GM18868 (cell line): Measurements from ENCODE around the gene PRR19.

ENCODE experiments used
- ATAC-seq: cut with Tn5 transposase; IDR thresholded peaks from one replicate; pipeline ENCODE4 v1.9.1; 2021; ENCODE audit warnings: mild to moderate bottlenecking, moderate library complexity; ENCODE audit not compliant: unreplicated experiment

Gene PRR19

DNA sequence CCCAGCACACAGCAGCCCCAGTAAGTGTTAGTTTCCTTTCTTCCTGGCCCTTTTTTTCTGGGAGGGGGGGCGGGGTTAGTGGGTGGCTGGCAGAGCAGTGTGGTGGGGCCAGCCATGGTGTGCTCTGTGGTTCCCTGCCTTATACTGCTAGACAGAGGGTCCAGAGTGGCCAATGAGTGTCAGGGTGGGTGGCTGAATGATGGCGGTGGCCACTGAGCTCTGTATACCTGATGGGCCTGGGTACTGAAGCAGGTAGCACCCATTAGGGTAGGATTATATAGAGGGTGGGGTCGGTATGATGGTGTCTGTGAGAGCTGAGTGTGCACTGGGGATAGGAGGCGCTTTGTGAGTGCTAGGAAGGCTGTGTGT is 19.1 kb upstream of the PRR19 start:
- ATAC-seq, result no peak

- ATAC-seq, result peak; percentile 45
Measured at GRCh38 chr19:42283188-42284065, 18.5 kb upstream of the PRR19 start.

- ATAC-seq, result peak; percentile 28
Measured at GRCh38 chr19:42284066-42284501, 17.8 kb upstream of the PRR19 start.

GRCh38 chr19:42284591-42285341 is 17.2 kb upstream of the PRR19 start:
- no peak for ATAC-seq

DNA sequence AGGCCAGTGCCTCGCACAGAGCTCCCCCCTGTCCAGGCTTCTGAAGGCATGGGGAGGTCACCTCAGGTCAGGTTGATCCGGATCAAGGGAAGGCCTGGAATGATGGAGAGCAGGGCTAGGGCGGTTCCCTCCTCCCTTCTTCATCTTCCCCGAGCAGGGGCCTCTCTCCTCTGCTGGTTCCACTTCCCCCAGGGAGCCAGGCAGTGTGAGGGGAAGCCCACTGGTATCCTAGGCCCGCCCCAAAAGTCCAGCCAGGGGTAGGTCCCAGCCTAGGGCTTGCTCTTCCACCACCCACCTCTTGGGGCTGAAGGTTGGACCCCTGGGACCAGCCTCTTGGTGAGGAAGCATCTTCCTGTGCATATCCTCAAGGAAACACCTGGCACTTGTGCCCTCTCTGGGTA is 16.4 kb upstream of the PRR19 start:
- no peak for ATAC-seq

DNA sequence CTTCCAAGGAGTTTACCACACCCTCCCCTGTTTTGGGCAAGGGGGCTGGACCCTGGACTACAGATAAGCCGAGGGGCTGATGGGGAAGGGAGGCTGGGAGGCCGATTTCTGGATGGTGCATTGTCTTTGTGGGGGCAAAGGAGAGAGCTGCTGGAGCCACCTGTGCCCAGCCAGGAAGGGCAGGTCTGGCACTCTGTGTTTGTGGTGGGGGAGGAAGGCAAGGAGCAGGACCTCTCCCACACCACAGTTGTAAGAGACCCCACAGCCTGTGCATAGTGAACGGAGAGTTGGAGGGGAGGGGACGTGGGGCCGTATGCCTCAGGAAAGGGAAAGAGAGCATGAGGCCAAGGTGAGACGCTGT is 16.0 kb upstream of the PRR19 start:
- no peak for ATAC-seq

GRCh38 chr19:42286349-42287016 is 15.4 kb upstream of the PRR19 start:
- no peak for ATAC-seq

GRCh38 chr19:42287017-42287826 is 14.7 kb upstream of the PRR19 start:
- ATAC-seq, result no peak

DNA sequence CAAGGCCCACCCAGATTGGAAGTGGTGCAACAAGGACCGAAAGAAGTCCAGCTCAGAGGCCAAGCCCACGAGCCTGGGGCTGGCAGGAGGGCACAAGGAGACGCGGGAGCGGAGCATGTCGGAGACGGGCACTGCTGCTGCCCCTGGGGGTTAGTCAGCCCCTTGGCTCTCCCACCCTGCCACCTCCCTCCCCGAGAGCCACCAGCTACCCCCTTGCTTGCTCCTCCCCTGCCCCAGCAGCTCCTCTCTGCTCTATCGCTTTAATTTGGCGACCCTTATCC is 14.2 kb upstream of the PRR19 start:
- no peak for ATAC-seq

DNA sequence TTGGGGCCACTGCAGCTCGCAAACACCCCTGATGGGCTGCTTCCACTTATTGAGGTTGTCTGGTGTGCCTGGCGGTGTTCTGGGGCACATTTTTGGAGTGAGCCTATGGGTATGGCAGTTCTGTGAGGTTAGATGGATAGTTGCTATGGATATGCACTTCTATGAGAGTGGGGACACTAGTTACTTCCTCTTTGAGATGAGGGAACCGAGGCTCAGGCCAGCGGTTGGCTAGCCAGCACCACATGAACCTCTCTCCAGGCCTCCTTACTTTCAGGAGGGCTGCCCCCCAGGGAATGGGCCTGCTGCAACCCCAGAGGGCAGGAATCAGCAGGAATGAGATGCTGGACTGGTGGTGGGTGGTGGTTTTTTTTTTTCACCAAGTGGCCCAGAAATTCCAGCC is 13.5 kb upstream of the PRR19 start:
- no peak for ATAC-seq

DNA sequence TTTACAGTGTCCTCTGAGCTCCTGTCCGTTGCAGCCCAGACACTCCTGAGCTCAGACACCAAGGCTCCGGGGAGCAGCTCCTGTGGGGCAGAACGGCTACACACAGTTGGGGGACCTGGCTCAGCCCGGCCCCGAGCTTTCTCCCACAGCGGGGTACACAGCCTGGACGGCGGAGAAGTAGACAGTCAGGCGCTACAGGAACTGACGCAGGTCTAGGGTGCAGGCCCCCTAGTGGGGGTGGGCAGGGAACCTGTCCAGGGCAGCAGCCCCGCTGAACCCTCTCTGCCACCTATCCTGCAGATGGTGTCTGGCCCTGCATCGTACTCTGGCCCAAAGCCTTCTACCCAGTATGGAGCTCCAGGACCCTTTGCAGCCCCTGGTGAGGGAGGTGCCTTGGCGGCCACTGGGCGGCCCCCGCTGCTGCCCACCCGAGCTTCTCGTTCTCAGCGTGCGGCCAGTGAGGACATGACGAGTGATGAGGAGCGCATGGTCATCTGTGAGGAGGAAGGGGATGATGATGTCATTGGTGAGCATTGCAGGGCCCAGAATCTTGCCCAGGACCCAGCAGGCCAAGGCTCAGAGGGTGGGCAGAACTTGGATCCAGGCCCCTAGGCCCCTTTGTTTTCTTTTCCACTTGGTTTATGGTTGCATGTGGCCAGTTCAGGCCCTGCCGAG is 12.9 kb upstream of the PRR19 start:
- no peak for ATAC-seq

GRCh38 chr19:42289556-42290041 is 12.3 kb upstream of the PRR19 start:
- no peak for ATAC-seq

- no peak for ATAC-seq
Measured at GRCh38 chr19:42290136-42290522, 11.8 kb upstream of the PRR19 start.

GRCh38 chr19:42290523-42291434 is 11.2 kb upstream of the PRR19 start:
- ATAC-seq, result no peak

DNA sequence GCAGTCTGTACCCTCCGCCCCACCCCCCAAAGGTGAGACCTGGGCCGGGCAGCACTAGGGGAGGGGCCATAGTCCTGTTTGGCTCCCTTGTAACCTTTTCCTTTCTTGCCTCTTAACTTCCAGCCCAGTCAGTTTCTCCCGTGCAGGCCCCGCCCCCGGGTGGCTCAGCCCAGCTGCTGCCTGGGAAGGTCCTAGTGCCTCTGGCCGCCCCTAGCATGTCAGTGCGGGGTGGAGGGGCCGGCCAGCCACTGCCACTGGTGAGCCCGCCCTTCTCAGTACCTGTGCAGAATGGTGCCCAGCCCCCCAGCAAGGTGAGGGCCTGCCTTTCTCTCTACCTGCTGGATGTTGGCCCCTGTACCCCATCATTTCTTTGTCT is 10.5 kb upstream of the PRR19 start:
- ATAC-seq, result no peak

DNA sequence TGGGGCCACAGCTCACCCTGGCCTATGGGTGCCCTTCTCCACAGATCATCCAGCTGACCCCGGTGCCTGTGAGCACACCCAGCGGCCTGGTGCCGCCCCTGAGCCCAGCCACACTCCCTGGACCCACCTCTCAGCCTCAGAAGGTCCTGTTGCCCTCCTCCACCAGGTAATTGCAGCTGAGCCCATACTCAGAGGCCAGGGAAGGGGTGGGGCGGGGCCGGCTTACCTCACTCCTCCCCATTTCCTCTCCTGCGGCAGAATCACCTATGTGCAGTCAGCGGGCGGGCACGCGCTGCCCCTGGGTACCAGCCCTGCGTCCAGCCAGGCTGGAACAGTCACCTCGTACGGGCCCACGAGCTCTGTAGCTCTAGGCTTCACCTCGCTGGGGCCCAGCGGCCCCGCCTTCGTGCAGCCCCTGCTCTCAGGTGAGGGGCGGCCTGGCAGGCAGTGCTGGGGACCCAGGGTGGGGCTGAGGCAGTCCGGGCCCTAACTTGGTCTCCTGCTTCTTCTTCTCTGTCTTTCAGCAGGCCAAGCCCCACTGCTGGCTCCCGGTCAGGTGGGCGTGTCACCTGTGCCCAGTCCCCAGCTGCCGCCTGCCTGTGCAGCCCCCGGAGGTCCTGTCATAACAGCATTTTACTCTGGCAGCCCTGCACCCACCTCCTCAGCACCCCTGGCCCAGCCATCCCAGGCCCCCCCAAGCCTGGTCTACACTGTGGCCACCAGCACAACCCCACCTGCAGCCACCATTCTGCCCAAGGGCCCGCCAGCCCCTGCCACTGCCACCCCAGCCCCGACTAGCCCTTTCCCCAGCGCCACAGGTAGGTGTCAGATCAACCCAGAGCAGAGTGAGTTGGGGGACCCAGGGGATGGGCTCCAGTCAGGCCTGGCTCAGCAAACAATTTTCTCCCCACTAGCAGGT is 9.6 kb upstream of the PRR19 start:
- ATAC-seq, result no peak

DNA sequence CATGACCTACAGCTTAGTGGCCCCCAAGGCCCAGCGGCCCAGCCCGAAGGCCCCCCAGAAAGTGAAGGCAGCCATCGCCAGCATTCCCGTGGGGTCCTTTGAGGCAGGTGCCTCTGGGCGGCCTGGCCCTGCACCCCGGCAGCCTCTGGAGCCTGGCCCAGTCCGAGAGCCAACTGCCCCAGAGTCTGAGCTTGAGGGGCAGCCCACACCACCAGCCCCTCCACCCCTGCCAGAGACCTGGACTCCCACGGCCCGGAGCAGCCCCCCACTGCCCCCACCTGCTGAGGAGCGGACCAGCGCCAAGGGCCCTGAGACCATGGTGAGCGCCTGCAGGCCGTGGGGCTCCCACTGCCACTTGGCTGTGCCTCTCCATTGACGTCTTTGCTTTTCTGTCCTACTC is 9.0 kb upstream of the PRR19 start:
- ATAC-seq, result no peak

- ATAC-seq, result no peak
Measured at GRCh38 chr19:42293540-42293939, 8.4 kb upstream of the PRR19 start.
